Left lobe of liver (tissue), 2 donors: ENCODE results near the gene LRMDA. TPM values are rescaled to one million over a fixed set of nuclear protein-coding genes. Genes with fewer than 3 reads are reported as not detected.

Source experiments
- ATAC-seq: fragments of 200-7000 bp; cut with Tn5 transposase; one replicate; pipeline ENCODE4 v1.9.1; 2020; ENCODE audit warnings: mild to moderate bottlenecking, moderate library complexity
- DNase-seq: peaks from one replicate; pipeline ENCODE4 v3.0.0-alpha.2; 2020; ENCODE audit warnings: low spot score
- total RNA-seq: library from RNA; stranded (reverse); gene quantifications from one replicate; pipeline ENCODE4 v1.2.1, GENCODE V29; 2021
- donor health status: DM: no; HTN: no; CAD: no; lungs with moderate emphysema.
- donor health status: DM: no; HTN: yes; CAD: no.

LRMDA gene
- total RNA-seq, 1 donor from 2014 or later, result 9.1 TPM

DNA sequence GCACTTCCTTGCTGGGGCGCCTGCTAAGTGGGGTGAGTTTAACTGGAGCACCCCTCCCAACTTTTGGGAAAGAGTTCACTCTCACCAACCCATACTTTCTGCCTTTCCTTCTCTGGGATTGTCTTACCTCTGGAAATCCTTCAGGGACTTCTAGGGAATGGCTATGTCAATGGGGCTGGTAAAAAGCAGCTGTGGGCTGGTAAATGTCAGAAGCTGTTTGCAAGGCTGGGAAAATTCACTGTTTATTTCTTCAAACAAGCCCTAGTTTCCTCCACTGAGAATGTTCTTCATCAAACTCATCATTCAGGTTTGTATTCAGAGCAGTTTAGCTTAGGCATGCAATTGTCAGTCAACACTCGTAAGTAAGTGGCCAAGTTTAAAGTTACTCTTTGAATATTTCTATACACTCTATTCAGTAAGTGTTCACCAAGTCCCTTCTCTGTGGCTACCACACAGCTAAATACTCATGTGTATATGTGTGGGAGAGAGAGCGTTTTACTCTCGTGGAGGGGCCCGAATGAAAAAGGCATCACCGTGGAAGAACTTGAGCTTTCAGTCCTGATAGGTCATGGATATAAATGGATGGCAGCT lies 654.8 kb downstream of the LRMDA start:
- ATAC-seq (no peak), DNase-seq (no peak)

DNA sequence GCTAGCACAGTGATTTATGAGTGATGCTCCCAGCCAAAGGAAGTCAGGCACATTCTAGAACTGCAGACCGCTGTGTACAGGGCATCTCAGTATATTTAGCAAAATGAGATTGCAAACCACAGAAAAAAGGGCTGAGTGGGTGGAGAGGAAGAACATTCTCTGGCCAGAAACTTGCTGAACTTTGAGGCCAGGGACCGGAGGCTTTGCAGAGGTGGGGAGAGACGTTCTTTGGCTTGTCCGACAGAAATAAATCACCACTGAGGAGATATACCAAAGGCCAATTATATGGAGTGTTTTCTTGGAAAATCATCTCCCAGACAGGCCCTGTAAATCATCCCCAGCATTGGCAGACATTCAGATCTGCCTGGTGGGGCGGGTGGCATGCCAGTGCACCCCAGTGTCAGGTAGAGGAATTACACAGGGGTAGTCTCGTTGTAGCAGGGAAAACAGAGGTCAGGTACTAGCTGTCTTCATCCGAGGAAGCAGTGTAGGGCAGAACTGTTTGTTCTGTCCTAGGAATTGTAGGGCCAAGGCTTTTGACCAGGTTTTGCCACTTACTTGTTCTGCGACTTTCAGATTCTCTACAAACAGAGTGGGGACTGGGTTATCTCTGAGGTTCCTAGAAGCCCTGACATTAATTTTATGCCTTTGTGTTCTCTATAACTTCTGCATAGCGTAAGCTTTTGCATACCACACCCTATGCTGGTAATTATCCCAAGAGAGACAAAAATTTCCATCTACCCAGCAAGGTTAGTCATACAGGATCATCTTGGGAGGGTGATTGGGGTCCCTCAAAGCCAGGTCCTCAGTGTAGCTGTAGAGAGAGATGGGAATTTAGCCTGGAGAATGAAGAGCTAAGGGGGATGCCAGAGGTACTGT lies 655.6 kb downstream of the LRMDA start:
- peak; percentile 74 for DNase-seq
- ATAC-seq, result peak; percentile 99

DNA sequence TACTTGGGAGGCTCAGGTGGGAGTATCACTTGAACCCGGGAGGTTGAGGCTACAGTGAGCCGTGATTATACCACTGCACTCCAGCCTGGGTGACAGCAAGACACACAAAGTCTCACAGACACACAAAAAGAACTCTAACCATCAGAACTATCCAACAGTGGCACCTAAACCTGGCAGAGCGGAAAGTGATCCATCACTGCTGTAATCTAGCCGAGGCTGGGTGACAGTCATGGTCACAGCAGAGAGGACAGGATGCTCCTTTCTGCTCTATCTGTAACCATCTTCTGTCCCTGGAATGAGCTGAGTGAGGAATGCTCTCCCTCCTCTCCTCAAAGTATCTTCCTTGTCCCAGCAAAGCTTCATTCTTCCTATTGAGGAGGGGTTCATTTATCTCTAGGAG lies 656.6 kb downstream of the LRMDA start:
- no peak for DNase-seq
- no peak for ATAC-seq

DNA sequence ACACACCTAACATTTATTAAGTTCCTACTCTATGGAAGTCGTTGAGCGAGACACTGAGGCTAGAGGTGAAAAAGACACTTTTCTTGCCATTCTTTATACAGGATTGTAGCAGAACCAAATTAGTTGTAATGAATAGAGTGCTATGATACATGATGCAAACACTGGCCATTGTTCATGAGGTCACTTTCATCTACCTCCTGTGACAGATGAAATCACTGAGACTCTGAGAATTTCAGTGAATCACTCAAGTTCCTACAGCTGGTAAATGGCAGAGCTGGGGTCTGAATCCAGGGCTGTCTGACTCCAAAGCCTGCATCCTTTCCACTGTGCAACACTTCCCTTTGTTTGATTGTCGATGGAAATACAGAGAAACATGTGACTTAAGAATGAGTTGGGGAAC lies 657.6 kb downstream of the LRMDA start:
- DNase-seq (no peak), ATAC-seq (no peak)

DNA sequence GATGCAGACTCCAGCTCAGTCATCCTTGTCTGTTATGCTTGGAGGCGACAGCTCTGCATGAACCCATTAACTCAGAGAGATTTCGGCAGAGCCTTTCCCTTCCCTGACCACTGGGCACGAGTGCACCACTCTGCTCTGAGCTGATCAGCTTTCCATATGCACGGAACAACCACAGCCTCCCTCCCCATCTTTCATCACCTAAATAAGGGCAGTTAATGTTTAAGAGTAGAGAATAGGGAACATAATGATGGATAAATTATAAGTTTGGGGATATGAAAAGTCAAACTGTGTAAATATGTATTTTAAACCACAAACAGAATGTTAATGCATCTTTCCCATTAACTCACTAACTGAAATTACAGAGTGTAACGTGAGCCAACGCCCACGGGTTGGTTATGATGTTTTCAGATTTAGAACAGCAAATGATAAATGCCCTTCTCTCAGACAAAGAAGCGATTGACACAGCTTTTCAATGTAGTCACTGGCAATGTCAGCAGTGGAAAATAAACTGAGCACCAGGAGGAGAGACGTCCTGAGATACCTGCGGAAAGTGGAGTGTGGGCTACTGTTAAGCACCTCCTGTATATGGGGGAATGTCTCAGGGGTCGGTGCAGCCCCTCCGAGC lies 658.2 kb downstream of the LRMDA start:
- ATAC-seq (no peak), DNase-seq (no peak)

DNA sequence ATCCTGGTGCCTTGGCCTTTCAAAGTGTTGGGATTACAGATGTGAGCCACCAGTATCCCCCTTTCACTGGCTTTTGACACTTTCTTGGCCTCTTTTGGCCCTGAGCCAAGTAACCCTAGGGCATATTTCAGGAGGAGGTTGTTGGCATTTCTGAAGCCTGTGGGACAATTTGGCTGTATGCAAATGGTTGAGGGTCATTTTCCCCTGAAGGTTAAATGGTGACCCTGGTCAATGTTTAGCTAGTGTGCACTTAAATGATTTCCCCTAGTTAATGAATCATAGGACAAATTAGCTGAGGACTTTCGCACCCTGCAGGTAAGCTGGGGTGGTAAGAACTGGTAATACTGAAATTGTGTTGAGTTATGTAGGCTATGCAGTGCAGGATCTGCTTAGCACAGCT lies 660.5 kb downstream of the LRMDA start:
- DNase-seq (no peak), ATAC-seq (peak; percentile 25)

DNA sequence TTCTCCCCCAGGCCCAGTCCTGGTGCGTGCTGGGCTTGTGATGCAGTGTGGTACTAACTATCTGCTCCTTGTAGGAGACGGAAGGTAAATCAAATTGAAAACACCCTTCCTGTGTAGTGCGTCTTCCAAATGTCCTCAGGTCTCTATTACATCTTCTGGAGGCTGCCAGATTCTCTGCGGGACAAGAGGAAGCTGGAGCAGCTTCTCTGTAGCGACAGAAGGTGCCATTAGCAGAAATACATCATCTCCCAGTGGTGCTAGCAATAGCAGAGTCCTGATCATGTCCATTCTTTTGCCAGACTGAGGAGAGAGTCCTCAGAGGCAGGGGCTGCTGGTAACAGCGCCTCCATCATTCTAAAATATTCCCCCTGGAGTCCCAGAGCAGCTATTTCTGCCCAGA lies 675.2 kb downstream of the LRMDA start:
- no peak for DNase-seq
- ATAC-seq, result no peak

DNA sequence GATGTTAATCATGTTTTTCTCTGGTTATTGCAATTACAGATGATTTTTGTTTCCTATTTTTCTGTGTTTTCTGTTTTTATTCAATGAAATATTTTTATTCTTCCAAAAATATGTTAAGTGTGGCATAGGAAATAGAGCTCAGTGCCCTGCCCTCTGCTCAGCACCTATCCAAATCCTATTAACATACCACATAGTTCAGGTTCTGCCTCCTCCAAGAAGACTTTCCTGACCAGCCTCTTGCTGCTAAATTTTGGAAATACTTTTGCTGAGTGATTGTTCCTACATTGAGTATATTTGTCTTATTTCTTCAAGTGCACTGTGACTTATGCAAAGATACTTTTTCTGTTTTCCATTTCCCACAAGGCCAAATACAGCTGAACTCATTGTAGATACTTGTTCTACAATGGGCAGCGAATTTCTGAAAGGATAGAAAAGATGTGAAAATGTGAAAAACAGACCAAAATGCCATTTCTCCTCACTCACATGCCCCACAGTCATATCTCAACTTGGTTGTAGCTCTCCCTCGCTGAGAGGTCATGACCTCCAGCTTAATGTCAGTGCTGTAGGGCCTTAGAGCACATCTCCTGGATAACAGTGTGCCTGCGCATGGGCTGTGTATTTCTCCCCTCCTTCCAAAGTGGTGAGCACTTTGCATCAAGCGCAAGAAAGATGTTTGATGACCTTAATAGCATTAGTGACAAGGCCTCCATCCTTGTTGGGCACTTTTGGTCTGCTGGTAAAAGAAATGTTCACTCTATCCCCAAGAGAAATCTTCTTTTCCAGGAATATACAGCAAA lies 677.3 kb downstream of the LRMDA start:
- ATAC-seq, result no peak

DNA sequence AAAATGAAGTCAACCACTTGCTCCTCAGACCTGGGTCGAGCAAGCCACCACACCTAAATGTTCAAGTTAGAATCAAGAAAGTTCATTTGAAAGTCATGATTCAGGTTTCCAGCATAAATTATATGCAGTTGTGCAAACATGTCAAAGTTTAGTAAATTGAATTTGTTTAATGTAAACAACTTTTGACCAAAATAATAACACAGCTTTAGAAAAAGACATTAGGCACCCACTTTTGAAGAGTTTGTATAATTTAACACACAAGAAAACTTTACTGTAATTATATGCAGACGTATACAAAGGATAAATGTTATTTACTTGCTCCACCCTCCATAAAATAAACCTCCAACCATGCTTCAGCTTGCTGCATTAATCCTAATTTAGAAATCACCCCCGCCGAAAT lies 680.0 kb downstream of the LRMDA start:
- DNase-seq, result no peak

More for the DNA sequence above, 677.3 kb downstream of the LRMDA start:
- DNase-seq, result no peak

DNA sequence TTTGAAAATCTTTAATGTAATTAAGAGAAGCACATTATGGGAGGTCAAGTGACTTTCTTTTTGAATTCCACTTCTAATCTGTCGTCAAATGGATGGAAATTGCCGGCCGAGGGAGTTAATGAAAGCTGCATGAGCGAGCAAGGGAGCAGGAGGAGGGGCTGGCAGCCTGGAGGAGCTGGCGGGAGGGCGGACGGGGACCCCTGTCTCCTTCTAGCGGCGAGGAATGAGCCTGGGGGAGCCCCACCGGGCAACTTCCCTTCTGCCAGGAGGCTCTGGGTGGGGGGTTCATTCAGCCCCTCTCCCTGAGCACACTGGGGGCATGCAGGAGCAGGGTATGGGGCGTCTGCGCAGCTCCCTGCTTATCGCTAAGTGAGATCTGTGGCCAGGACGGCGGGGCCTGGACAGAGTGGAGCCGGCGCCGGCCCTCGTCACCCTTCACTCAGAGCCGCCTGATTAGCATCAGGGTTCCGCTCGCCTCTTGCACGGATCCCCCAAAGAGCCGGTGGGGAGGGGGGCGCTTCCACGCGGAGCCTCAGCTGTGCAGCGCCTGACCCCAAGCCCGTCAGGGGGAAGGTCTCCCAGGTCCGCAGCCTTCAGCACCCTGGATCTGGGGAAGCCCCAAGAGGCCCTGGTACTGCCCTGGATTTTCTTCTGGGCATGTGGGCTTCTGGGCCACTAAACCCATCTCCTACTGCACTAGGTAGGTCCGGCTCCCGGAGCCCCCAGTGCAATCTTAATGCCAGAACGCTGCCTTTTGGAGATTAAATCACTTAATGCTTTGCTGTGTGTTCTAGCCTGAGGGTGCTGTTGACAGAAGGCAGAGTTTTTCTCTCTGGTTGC lies 680.8 kb downstream of the LRMDA start:
- no peak for DNase-seq
- no peak for ATAC-seq

More for the DNA sequence above, 680.0 kb downstream of the LRMDA start:
- ATAC-seq, result no peak

DNA sequence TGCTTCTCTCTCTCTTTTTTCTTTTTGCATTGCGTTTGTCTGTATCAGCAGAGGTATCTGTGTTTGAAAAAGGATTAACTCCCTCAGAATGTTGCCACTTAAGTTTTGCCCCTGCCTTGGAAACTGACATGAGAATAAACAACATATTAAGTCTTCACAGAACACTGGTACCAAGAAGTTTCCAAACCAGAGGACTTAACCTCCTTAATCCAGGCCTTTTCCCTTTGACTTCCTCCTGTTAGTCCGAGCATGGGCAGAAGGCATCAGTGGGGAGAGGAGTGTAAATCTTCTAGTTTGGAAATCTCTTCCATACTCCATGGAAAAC lies 681.4 kb downstream of the LRMDA start:
- no peak for DNase-seq
- ATAC-seq, result no peak

DNA sequence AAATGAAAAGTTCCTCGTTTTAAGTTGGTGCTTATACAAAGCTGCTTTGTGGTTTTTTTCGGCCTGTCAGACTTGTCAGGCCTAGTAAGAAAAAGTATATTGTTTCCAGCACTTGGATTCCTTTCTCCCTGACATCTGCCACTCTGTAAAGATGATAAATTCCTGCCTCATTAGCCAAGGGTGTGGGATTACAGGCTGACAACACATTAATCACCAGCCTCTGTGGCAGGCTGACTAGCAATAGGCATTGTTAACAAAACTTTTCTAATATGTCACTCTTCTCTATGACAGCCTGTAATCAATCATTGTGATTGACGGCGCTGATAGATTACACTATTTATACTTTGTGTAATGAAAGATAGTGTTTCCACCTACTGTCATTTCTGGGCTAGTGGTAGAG lies 682.5 kb downstream of the LRMDA start:
- DNase-seq (no peak), ATAC-seq (no peak)

DNA sequence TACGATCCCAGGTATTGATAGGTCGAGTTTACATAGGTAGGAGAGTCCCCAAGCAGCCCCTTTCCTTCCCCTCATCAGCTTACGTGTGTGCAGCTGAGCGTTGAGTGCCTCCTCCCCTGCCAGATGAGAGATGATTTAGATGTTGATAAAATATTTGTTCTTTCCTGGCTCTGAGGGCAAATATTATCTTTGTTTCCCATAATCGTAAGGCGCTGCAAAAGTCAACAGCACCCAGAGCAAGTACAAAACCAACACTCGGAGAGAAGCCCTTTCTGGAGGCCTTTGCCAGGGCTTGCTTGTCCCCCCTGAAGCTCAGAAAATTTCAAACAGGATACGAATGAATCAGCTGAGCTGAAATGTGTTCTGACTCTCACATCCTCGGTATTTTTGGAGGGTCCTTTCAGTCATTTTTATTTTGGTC lies 683.2 kb downstream of the LRMDA start:
- no peak for ATAC-seq
- no peak for DNase-seq

DNA sequence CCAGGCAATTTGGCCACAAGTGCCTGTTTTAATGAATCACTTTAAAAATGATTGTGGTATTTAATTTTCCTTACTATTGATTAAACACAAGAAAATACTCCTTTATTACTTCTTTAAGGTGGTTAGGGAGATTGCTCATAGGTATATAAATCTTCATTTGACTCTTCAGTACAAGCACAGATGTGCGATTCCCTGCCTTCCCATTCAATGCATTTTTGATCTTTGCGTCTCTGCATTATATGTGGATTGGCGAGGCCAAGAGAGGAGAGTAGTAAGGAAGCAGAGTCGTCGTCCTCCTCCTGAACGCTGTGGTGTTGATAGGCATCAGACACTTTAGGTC lies 683.7 kb downstream of the LRMDA start:
- ATAC-seq, result no peak
- DNase-seq, result no peak

DNA sequence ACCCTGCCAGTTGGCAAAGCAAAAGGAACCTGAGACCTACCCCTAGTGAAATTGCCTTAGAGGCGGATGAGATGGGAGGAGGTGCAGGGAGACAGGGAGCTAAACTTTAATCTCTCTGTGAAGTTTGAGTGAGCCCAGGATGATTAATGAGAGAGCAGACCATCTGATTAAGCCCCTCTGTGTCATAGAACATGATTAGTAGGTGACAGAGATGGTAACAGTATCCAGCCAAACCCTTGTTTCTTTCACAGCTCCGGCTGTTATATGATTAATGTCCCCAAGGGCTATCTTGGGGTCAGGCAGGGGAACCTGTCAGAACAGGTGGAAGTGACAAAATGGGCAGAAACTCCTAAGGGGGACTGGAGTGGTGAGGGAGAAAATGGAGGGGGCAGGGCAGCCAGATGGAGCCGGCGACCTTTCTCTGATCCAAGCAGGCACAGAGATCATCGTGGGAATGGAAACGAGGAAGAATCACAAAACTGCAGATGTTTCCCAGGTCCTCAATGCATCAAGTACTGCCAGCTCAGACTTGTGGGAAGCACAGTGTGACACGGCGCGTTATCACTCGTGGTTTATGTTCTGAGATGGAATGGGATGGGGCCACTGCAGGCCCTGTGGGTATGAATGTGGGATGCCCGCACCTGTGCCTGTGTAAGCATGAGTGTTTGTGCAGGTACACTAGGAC lies 684.2 kb downstream of the LRMDA start:
- DNase-seq (no peak), ATAC-seq (no peak)

DNA sequence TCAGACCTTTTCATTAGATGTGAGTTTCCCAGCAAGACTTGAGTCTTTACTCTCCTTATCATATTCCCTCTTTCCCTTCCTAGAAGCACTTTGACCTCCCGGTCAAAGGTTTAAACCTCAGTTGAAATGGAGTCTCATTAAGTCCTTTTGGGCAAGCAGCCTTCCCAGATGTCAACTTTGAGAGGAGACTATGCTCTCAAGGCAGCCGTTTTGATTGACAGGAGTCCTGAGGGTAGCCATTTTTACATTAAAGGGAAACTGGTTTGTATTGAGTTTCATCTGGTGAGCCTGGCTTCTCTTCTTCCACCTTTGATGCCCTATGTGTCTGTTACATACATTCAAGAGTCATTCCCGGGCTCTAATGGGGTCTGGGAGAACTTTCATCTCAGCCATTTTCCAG lies 685.1 kb downstream of the LRMDA start:
- ATAC-seq (no peak), DNase-seq (no peak)

DNA sequence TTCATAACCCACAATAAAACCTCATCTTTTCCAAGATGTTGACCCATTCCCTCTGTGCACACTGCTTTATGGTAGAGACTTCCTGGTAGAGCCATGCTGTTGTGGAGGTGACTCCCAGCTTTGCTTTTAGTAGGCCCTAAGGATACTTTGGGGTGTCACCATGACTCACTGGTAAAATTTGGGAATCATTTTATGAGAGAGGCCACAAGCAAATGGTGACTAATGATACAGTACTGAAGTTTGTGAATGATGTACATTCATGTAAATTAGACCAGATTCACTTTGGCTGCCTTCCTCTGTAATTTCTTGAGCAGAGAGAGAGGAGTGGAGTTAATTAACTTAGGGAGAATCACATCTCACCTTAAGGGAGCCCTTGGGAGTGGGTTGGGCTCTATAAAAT lies 686.5 kb downstream of the LRMDA start:
- DNase-seq (no peak), ATAC-seq (no peak)

DNA sequence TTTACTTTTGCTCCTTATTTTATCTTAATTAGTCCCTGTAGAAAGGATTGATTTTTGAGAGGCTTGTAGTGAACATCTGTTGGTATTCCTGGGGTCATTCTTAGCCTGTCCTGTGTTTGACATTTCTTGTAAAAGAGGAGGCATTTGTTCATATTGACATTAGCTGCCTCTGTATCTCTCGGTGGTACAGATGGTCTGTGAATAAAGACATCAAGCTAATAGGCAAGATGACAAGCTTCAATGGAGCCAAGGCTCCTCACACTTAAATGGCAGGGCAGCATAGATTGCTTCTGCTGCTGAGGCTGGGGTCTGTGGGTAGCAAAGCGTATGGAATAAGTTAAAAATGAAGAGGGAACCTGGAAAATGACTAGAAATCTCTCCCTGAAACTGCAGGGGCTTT lies 687.6 kb downstream of the LRMDA start:
- DNase-seq, result no peak
- no peak for ATAC-seq

DNA sequence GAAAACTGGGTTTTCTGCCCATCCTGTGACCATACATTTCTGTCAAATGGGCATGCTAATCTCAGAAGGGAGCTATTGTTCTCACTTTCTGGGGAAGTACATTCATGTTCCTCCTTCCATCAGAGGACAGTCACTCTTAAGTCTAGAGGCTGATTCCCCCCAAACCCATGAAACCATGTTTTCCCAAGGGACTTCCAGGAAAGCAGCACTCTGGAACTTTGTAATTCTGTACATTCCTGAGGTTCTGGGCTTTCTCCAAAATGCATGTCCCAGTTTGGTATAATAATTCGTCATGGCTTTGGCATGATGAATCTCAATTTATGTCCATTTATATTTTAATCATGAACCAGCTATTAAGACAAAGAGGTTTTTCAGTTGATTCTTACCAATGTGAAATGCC lies 688.1 kb downstream of the LRMDA start:
- no peak for DNase-seq
- no peak for ATAC-seq

DNA sequence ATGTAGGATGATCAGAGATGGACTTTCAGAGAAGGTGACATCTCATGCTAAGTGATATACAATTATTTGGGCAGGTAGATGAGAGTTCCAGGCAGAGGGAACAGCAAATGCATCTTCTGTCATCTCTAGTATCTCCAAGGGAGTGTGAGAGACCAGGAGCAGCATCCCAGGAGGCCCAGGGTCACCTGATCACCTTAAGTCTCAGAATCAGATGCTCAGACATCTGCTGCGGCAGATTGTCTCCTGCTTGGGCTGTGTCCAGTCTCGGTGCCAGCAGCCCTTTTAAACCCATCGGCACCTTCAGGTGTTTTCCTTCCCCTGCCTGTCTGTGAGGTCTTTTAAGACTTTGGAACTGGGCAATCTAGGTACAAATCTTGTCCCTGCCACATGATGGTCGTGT lies 690.6 kb downstream of the LRMDA start:
- no peak for DNase-seq
- ATAC-seq, result no peak
